Activated CD4-positive, alpha-beta T cell treated with anti-CD3 and anti-CD28 coated beads, Interleukin-2, amount 50 U/mL, for 1 hour (primary cell): ENCODE data around the gene PSME3.
"Not testable (repeated sequence)": the region's sequence is repeated elsewhere in the genome, so short reads cannot be mapped to it uniquely, and the experiment has no call there.

Source experiments
- DNase-seq: peaks from one replicate; pipeline ENCODE4 v3.0.0-alpha.2; 2020

The PSME3 gene

DNA sequence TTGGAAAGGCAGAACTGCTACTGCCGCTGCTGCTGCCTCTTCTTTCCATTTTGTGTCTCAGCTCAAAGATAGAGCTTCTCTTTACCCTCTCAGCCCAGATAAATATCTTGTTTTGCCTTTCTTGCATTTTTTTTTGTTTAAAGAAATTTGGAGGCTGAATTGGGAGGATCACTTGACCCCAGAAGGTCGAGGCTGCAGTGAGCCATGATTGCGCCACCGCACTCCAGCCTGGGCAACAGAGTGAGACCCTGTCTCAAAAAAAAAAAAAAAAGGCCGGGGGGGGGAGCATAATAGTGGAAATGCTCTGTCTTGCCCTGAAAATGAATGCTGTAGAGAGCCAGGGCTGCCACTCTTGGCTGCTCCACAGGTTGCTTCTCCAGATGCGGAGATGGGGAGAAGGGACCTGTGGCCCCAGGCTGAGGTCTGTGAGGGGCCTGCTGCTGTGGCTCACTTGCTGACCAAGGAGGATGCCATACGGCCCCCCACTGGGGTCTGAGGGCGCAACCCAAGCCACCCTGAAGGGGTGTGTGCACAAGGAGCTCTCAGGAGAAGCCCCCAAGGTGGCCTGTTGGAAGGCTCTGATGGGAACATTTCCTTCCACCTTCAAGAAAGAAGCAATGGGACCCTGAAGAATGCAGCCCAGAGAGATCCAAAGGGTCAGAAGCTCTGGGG is 45.9 kb downstream of the PSME3 start:
- DNase-seq = no peak

DNA sequence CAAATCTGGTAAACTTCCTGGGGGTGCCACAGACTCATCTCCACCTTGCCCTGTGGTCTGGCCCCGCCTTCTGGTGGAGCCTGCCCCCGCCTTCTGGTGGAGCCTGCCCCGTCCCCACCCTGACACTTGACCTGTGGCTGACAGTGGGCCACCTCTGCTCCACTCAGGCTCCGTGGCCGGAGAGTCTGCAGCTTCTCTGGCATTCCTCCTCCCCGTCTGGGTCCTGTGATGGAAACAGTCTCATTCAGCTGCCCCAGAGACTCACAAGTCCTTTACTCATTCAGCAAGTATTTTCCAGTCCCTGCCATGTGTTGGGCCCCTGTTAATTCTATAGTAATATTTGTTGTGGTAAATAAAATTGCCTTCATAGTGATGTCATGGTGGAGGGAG is 46.4 kb downstream of the PSME3 start:
- no peak for DNase-seq

DNA sequence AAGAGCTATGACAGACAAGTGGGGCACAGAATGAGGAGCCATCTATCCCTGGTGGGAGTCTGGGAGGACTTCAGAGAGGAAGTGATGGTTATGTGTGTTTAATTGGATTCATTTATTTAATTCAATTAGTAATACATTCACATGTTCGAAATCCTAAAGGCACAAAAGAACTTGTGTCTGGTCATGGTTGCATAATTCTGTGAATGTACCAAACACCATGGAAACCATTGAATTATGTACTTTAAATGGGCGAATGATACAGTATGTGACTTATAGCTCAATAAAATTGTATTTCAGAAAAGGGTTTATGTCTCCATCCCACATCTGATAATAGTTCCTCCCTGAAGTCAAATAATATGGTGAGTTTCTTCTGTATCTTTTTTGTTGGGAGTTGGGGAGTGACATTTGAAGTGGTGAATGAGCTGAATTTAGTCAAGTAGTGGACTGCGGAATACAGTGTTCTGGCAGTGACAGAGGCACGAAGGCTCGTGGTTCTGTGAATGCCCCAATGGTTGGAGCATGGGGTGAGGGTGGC is 47.6 kb downstream of the PSME3 start:
- DNase-seq = no peak

DNA sequence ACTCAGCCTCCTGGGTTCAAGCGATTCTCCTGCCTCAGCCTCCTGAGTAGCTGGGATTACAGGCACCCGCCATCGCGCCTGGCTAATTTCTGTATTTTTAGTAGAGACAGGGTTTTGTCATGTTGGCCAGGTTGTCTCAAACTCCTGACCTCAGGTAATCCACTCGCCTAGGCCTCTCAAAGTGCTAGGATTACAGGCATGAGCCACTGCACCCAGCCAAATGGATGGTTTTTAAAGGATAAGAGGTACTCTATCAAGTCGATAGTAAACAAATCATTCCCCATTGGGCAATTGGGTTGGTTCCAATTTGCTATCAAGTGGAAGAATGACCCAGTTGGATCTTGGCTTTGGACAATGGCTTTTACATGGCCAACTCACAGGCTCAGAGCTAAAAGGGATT is 48.5 kb downstream of the PSME3 start:
- DNase-seq = not testable (repeated sequence)

DNA sequence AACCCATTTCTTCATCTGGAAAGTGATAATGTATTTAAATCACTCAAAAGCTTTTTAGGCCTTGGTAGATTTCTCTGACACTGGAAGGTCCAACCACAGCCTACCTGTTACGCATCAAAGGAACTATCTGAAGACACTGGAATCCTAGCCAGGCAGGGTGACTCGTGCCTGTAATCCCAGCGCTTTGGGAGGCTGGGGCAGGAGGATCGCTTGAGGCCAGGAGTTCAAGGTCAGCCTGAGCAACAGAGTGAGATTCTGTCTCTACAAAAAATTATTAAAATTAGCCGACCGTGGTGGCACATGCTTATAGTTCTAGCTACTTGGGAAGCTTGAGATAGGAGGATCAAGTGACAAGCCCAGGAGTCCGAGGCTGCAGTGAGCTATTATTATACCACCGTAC is 49.0 kb downstream of the PSME3 start:
- no peak for DNase-seq

DNA sequence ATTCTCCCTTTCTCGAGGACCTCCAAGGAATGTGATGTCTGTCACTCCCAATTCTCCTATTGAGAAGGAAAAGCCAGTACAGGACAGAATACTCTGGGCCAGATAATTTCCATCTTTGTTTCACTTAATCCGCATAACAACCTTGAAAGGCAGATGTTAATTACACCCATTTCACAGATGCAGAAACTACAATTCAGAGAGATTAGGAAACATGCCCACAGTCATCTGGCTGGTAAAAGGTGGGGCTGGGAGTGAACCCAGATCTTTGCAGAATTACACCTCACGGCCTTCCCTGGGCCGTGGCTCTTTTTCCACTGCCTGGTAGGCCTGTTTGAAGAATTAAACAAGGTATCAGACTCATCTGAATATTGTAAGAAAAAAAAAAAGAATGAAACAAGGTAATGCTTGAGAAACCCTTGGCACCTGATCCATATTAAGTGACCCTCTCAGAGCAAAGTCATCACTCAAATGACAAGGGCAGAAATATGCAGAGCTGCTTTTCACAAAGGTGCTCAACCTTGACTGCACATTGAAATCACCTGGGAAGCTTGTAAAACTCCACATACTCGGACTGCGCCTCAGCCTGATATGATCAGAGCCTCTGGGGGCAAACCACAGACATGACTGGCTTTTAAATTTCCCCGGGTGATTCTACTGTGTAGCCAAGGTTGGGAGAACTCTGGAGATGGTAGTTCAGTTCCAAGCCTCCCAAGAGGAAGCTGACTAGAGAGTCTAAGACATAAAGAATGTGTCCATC is 50.8 kb downstream of the PSME3 start:
- DNase-seq = no peak

DNA sequence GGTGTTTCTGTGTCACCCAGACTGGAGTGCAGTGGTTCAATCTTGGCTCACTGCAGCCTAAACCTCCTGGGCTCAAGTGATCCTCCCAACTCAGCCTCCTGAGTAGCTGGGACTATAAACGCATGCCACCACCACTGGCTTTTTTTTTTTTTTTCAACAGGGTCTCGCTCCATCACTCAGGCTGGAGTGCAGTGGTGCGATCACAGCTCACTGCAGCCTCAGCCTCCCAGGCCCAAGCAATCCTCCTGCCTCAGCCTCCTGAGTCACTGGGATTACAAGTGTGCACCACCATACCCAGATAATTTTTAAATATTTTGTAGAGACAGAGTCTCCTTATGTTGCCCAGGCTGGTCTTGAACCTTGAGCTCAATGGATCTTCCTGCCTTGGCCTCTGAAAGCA is 52.6 kb downstream of the PSME3 start:
- not testable (repeated sequence) for DNase-seq

DNA sequence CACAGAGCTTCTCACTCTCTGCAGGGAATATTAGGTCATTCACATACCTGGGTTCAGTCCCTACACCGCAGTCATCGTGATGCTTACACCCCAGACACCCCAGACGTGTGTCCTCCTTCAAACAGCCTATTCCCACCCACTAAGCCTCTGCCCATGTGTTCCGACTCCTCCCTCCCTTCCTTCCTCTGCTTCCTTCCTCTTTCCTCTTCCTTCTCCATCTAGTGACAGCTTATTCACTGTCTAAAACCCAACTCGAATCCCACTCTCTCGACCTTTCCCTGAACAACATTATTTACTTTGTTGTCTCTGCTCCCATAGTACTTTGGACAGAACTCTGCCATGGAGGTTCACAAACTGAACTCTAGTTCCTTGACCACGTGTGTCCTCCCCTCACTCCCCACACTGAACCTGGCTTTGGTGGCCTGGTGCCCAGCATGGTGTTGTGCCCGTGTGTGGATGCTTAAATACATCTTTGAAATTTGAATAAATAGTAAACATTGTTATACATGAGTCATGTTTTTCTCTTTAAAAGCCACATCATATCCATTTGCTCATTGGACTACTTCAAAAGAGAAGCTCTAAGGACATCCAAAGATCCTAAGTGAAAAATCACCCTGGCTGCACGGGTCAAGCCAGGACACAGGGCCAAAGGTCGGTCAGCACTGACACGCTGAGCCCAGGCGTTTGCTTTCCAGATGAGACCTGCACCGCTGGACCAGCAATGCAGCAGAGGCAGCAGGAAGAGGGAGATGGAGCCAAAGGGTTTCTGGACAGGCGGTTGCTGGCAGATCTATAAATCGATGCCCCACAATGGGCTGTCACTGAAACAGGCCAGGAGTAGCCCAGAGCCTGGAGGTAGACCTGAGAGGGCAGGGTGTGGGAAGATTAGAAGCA is 53.3 kb downstream of the PSME3 start:
- no peak for DNase-seq

DNA sequence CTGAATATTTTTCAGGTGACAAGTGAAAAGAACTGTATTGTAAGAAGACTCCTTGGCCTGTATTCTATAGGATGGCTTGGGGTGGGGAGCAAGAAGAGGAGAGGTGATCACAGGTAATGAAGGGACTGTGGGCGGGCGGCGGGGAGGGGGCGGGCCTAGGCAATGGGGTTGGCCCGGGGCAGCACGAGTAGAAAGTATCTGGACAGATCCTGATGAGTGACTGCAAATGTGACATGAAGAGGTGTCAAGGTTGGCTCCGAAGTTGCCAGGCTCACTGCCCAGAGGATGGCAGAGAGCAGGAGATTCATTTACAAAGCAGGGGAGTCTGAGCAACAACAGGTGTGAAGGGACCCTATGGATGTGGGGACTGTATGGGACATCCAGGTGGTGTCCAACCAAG is 56.6 kb downstream of the PSME3 start:
- DNase-seq = no peak

DNA sequence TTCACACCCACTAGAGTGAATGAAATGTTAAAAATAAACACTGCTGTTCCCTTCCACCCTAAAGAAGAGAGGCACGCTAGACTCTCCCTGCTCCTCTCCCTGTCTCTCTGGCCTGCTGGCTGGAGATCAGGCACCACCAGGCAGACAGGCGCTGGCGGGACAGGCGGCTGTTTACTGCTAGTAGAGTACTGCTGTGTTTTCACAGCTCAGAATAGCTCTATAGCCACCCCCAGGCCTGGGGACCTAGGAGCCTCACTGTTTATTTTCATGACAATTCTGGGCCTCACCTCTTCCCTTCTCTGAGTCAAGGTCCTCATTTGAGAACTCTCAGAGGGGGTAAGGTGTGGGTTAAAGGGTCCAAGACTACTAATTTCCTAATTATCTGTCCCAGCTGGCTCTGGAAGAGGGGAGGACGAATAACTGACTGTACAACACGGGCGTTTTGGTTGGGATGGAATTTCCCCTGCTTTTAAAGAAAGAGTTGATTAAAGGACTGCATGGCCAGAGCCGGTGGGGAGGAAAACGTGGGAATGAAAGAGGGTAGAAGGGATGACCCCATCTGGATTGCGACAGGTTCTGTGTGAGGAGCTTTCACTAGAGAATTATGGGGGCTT is 58.4 kb downstream of the PSME3 start:
- no peak for DNase-seq

DNA sequence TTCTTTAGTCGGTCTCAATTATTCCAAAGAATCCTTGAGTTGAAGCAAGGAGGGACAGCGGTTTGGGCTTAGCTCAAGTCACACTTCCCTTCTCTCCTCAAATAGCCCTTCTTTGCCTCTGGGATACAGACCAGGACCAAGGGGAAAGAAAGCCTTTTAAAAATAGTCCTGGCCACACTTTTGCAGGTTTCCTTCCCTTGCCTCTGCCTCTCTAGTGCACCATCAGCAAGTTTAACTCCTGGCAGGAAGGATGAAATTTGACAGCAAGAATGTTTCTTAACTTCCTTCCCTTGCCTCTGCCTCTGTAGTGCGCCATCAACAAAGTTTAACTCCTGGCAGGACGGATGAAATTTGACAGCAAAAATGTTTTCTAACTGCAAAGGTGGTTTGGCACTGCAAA is 60.2 kb downstream of the PSME3 start:
- DNase-seq = no peak
